Activated naive CD8-positive, alpha-beta T cell treated with anti-CD3 and anti-CD28 coated beads, Interleukin-2, amount 10 ng/mL, durations not matched to agents 7 days and 5 days (primary cell): ENCODE measurements around the gene TMEM176B. TPM values are rescaled to one million over a fixed set of nuclear protein-coding genes. Genes with fewer than 3 reads are reported as not detected.

Source experiments
- ATAC-seq: fragments of 150-1000 bp; cut with Tn5 transposase; one replicate; pipeline ENCODE4 v1.10.0; 2021; ENCODE audit warnings: low read depth, moderate library complexity
- POLR2A ChIA-PET: fragments of 350-600 bp; sonication (Branson Sonifier 250); formaldehyde crosslinking; loops from one replicate; lab custom pipeline; 2021; ENCODE audit warnings: antibody characterized with exemption; lab: Charles Lee
- DNase-seq: peaks from one replicate; pipeline ENCODE4 v3.0.0; 2021
- H3K27ac Mint-ChIP-seq: one replicate; pipeline ENCODE4 v1.8.0; 2022; ENCODE audit warnings: mild to moderate bottlenecking, mixed read lengths
- H3K27me3 Mint-ChIP-seq: one replicate; pipeline ENCODE4 v1.8.0; 2022; ENCODE audit warnings: mild to moderate bottlenecking, moderate library complexity, mixed read lengths
- H3K36me3 Mint-ChIP-seq: one replicate; pipeline ENCODE4 v1.8.0; 2021; ENCODE audit warnings: mild to moderate bottlenecking, mixed read lengths
- H3K4me1 Mint-ChIP-seq: one replicate; pipeline ENCODE4 v1.8.0; 2021; ENCODE audit warnings: mixed read lengths
- H3K4me3 Mint-ChIP-seq: one replicate; pipeline ENCODE4 v1.8.0; 2022; ENCODE audit warnings: mild to moderate bottlenecking, moderate library complexity, mixed read lengths
- H3K9me3 Mint-ChIP-seq: one replicate; pipeline ENCODE4 v1.8.0; 2021; ENCODE audit warnings: mixed read lengths
- total RNA-seq, 2 experiments: library from RNA; stranded (reverse); gene quantifications; one replicate each; pipeline ENCODE4 v1.2.3, GENCODE V29; 2021

TMEM176B gene
- total RNA-seq = under 1 TPM; 0.61 to 0.82 TPM

DNA sequence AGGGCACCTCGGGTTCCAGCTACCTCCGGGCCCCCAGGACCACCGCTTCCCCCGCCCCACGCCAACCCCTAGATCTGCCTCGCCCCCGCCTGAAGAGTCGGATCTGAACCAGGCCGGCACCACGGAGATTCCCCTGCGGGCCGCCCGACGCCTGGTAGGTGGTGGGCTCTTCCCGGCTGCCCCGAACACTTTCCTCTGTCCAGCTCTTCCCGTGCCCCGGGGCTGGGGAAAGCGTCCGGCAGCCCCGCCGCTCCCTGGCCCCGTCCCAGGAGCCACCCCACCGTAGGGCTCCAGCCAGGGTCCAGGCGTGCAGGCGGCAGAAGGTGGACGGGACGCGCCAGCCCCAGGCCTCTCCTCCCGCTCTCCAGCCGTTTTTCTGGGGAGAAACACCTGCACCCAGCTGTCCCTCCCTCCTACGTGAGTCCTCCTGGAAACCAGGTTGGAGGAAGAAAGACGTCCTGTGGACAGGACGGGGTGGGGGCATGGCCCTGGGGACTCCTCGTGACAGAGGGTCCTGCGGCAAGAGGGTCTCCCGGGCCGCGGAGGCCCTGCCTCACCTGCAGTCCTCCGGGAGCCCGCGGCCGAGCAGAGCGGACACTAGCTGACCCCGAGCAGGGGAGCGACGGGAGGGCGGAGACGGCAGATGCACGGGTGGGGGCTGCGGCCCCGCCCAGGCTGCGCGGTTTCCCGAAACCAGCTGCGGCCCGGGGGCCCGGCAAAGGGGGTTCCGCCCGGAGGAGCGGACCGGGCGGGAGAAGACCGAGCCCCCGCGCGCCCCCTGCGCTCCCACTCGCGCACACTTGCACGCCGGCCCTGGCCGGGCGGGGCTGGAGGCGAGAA lies at the start of gene TMEM176B:
Gene TMEM176B (minus strand): TSS at position 624 of the 840 bp plus-strand sequence. CDS start 3,795 bp downstream, outside the sequence.
- POLR2A ChIA-PET = interaction anchor here (0.5 kb wide), 1 partner anchor 30 kb away, joined by 3 read pairs; no protein-coding TSS in a partner anchor
- peaks cover 62% of the 10 kb centered on the region for H3K27me3 Mint-ChIP-seq
- no peaks in the 10 kb centered on the region for H3K9me3 Mint-ChIP-seq
- H3K36me3 Mint-ChIP-seq = no peaks in the 10 kb centered on the region
- peak within 1 kb of the TSS; percentile 31 for H3K4me3 Mint-ChIP-seq
- H3K4me1 Mint-ChIP-seq = peaks cover 3% of the 10 kb centered on the region
- no peak for DNase-seq
- ATAC-seq = no peak
- H3K27ac Mint-ChIP-seq = no peak within 1 kb of the TSS

DNA sequence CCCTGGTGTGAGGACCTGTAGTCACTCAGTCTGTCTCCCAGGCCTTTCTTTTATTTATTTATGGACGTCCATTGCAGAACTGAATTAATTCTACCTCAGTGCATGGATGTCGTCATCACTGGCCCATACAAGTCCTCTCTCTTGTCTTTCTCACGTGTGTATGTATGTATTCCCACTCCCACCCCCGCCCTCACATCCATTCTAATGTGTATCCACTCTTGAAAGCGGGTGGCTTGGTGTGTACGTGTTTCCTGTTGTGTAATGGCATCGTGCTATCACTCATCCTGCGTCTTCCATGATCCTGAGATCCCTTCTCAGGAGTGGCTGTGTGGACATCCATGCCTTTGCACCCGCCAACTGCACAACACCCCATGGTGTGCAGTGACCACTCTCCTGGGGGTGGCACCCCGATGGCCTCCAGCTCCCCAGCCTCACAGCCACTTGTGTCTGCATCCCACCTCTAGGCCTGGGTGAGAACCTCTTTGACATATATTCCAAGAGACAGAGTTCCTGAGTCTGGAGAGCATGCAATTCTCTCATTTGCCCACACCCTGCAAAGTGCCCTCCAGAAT lies 49.1 kb upstream of the TMEM176B start:
- no peaks in the 10 kb centered on the region for H3K36me3 Mint-ChIP-seq
- H3K9me3 Mint-ChIP-seq = no peaks in the 10 kb centered on the region
- no peak overlapping the region for H3K27ac Mint-ChIP-seq
- no peak overlapping the region for H3K4me3 Mint-ChIP-seq
- ATAC-seq (no peak), DNase-seq (no peak)
- peaks cover 5% of the 10 kb centered on the region for H3K4me1 Mint-ChIP-seq
- POLR2A ChIA-PET = no interaction called here
- peaks cover 20% of the 10 kb centered on the region for H3K27me3 Mint-ChIP-seq

DNA sequence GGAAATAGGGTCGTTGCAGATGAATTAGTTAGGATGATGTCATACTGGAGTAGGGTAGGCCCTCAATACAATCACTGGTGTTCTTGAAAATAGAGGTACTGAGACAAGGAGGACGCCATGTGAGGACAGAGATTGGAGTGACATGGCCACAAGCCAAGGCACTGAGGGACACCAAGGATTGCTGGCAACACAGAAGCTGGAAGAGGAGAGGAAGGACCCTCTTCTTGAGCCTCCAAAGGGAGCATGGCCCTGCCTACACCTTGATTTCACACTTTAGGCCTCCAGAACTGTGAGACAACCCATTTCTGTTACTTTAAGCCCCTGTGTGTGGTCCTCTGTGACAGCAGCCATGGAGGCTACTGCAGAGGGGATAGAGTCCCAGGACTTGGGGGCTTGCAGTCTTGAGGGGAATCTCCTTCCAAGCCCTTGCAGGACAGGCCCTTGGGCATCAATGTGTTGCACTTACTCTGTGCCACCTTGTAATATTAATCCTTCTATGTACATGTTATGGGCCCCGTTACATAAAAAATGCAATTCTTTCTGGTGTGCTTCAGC lies 48.5 kb upstream of the TMEM176B start:
- Mint-ChIP-seq H3K27ac (no peak overlapping the region), H3K27me3 (peaks cover 20% of the 10 kb centered on the region), H3K4me3 (no peak overlapping the region), H3K36me3 (no peaks in the 10 kb centered on the region), H3K9me3 (no peaks in the 10 kb centered on the region), H3K4me1 (peaks cover 5% of the 10 kb centered on the region)
- no peak for DNase-seq
- POLR2A ChIA-PET = no interaction called here
- no peak for ATAC-seq

DNA sequence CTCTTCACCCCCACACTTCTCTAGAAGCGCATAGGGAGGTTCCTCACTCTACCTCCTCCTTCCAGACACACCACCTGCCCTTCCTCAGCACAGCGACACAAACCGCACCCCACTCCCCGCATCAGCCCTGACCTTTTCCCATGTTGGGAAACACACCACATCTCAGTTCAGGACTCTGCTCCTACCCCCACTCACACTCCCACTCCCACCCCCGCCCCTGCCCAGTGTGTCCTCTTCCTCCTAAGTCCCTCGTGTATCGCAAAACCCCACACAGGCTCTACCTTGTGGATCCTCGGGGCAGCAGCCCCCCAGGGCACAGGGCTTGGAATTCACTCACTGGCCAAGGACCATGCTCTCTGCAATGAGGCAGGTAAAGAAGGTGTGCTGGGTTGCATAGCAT lies 47.9 kb upstream of the TMEM176B start:
- no peak for ATAC-seq
- no peaks in the 10 kb centered on the region for H3K36me3 Mint-ChIP-seq
- peaks cover 20% of the 10 kb centered on the region for H3K27me3 Mint-ChIP-seq
- H3K27ac Mint-ChIP-seq = no peak overlapping the region
- no peak overlapping the region for H3K4me3 Mint-ChIP-seq
- POLR2A ChIA-PET = no interaction called here
- peaks cover 5% of the 10 kb centered on the region for H3K4me1 Mint-ChIP-seq
- H3K9me3 Mint-ChIP-seq = no peaks in the 10 kb centered on the region
- DNase-seq = no peak

DNA sequence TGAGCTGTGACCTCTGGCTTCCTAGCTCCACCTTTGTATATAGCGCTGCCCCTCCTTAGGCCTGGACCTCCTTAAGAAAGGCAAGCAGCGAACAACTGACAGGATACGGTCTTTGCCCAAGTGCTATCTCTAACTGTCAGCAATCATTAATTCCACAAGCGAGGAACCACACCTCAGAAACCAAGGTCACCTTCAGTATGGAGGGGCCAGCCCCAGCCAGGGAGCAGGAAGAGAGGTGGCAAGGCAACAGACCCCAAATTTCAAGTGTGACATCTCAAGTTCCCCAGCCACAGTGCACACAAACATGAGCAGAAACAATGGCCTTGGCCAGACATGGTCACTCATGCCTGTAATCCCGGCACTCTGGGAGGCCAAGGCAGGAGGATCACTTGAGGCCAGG lies 47.4 kb upstream of the TMEM176B start:
- Mint-ChIP-seq H3K9me3 (no peaks in the 10 kb centered on the region), H3K27me3 (peaks cover 20% of the 10 kb centered on the region), H3K36me3 (no peaks in the 10 kb centered on the region), H3K4me1 (peaks cover 5% of the 10 kb centered on the region), H3K4me3 (no peak overlapping the region), H3K27ac (no peak overlapping the region)
- POLR2A ChIA-PET = no interaction called here
- DNase-seq = no peak
- no peak for ATAC-seq

DNA sequence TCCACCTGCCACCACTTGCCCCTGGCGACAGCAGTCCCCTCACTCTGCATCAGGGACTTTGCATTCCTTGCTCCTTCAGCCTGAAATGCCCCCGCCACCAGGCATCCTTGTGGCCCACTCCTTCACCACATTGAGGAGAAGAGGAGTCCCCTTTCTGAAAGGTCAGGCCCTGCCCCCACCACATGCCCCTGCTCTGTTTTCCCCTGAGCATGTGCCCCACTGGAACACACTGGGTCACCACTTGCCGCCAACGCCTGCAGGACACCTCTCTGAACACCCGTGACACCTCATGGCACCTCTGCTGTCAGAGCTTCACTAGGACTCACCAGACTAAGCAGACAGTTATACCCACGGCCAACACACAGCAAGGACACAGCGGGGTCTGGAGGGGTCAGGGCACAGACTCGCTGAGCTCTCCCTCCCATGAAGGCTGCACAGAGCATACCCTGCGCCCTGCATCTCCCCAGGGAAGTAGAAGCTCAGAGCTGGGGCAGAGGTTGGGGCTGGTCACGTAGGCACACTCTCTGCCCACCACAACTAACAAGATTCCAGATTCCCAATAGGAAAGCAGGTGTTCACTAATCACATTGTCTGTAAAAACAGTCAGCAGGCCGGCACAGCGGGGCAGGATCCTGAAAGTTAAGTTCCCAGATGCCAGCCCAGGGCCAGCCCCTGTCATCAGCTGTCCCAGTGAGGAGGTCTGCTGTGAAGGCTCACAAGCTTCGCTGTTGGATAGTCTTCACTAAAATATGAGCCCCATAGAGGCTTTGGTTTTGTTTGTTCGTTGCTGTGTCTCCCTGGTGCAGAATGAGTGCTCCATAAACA lies 46.3 kb upstream of the TMEM176B start:
- peaks cover 20% of the 10 kb centered on the region for H3K27me3 Mint-ChIP-seq
- POLR2A ChIA-PET = no interaction called here
- H3K36me3 Mint-ChIP-seq = no peaks in the 10 kb centered on the region
- no peaks in the 10 kb centered on the region for H3K4me1 Mint-ChIP-seq
- H3K4me3 Mint-ChIP-seq = no peak overlapping the region
- ATAC-seq (no peak), DNase-seq (no peak)
- H3K27ac Mint-ChIP-seq = no peak overlapping the region
- H3K9me3 Mint-ChIP-seq = no peaks in the 10 kb centered on the region

DNA sequence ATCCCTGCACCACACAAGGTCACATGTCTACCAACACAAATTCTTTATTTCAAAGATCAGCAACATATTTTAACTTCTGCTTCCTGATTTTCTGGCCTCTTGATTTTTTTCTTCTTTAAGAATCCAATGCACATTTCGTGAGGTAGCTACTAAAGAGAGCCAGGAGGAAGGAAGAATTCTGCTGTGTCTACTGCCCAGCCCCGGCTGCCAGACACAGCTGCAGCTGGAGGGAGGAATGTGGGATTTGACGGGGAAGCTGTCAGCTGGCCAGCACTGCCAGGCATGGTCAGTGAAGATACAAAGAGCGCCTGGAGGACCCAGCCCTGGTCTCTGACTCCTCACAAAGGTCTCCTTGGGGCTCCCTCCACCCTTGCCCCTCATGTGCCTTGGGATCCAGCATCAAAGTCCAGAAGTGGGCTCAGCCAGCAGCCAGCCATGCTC lies 45.3 kb upstream of the TMEM176B start:
- Mint-ChIP-seq H3K4me3 (no peak overlapping the region), H3K36me3 (no peaks in the 10 kb centered on the region), H3K4me1 (no peaks in the 10 kb centered on the region), H3K27me3 (peaks cover 13% of the 10 kb centered on the region), H3K27ac (no peak overlapping the region), H3K9me3 (no peaks in the 10 kb centered on the region)
- POLR2A ChIA-PET = no interaction called here
- DNase-seq = no peak
- ATAC-seq = no peak

DNA sequence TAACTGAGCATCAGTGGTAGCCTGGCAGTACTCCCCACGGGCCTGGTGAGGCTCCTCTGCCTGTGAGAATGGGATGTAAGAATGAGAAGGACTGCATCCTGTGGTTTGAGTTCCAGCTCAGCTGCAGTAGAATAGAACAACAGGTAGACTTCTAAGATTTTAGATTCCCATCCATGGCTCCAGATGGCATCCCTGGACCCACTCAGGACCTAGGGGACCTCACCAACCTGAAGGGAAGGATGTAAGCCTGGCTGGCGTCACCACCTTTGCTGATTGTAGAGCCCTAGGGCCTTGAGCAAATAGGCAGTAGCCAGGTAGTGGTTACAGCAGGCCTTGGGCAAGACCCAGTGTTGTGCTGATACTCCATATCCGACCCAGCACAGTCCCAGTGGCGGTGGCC lies 42.6 kb upstream of the TMEM176B start:
- DNase-seq = no peak
- no peak overlapping the region for H3K27ac Mint-ChIP-seq
- peaks cover 11% of the 10 kb centered on the region for H3K27me3 Mint-ChIP-seq
- no peak for ATAC-seq
- H3K9me3 Mint-ChIP-seq = no peaks in the 10 kb centered on the region
- H3K36me3 Mint-ChIP-seq = no peaks in the 10 kb centered on the region
- no peaks in the 10 kb centered on the region for H3K4me1 Mint-ChIP-seq
- POLR2A ChIA-PET = no interaction called here
- no peak overlapping the region for H3K4me3 Mint-ChIP-seq

DNA sequence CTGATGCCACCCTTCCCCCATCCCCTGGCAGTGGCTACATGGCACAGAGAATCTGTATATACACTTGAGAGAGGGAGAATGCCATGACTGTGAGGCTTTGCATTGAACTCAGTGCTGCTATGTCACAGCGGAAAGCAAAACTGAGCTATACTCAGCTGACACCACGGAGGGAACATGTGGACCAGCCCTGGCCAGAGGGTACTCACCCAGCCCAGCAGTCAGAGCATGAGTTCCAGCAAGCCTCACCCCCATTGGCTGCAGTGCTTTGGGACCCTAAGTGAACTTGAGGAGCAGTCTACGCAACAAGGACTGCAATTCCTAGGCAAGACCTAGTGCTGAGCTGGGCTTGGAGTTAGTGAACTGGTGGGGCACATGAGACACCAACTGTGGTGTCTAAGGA lies 41.9 kb upstream of the TMEM176B start:
- ATAC-seq (no peak), DNase-seq (no peak)
- POLR2A ChIA-PET = no interaction called here
- H3K27ac Mint-ChIP-seq = no peak overlapping the region
- H3K9me3 Mint-ChIP-seq = no peaks in the 10 kb centered on the region
- H3K27me3 Mint-ChIP-seq = peaks cover 7% of the 10 kb centered on the region
- no peaks in the 10 kb centered on the region for H3K4me1 Mint-ChIP-seq
- H3K36me3 Mint-ChIP-seq = no peaks in the 10 kb centered on the region
- H3K4me3 Mint-ChIP-seq = no peak overlapping the region

DNA sequence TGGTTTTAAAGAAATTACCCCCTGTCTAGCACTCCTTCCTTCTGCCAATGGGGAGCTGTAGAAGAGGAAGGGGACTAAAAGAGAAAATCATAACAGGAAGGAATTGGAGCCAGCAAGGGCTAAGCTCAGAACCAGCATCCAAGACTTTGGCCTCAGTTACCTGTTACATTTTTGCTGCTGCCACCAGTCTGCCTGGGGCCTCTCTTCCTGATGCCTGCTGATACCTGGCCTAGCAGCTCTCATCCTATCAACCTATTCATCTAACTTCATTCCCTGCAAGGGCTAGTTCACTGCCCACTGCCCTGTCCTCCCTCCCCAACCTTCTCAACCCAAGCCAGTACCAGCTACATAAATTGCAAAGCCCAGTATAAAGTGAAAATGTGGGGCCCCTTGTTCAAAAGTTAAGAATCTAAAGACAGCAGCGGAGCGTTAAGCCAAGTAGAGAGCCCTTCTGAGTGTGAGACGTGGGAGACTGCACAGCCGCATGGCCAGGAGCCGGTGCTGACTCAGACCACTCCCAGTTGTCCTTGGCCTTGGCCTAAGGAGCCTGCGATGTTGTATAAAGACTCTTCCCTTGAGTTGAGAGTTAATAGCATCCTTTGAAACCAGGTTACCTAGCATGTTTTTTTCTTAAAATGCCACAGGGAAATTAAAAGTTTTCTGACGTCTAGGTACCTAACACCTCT lies 38.9 kb upstream of the TMEM176B start:
- Mint-ChIP-seq H3K4me3 (no peak overlapping the region), H3K9me3 (no peaks in the 10 kb centered on the region), H3K27me3 (peaks cover 6% of the 10 kb centered on the region), H3K36me3 (no peaks in the 10 kb centered on the region), H3K27ac (no peak overlapping the region), H3K4me1 (no peaks in the 10 kb centered on the region)
- DNase-seq = no peak
- no peak for ATAC-seq
- POLR2A ChIA-PET = no interaction called here

DNA sequence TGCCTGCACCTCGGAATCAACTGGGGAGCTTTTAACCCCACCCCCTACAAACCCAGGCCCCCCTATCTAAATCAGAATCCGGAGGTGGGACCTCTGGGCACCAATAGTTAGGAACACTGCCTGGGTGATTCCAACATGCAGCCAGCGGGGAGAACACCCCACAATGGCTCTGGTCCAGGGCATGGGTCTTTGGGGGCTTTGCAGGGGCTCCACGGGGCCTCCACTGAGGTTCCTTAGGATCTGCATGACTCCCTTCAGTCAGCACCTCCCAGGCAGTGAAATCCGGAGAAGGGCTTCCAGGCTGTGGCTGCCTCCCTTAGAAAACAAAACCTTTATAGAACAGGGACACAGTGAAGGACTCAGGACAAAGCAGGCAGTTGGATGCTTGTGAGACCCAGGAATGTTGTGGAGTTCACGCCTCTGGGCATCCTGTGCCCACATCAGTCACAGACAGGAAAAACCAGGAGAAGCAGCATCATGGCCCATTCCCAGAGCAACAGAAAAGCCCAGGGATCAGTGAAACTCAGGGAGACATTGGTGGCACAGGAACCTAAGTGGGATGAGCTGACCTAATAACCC lies 35.6 kb upstream of the TMEM176B start:
- H3K4me3 Mint-ChIP-seq = no peak overlapping the region
- no peaks in the 10 kb centered on the region for H3K9me3 Mint-ChIP-seq
- no peak overlapping the region for H3K27ac Mint-ChIP-seq
- H3K4me1 Mint-ChIP-seq = no peaks in the 10 kb centered on the region
- H3K27me3 Mint-ChIP-seq = peaks cover 22% of the 10 kb centered on the region
- POLR2A ChIA-PET = no interaction called here
- H3K36me3 Mint-ChIP-seq = no peaks in the 10 kb centered on the region
- ATAC-seq (no peak), DNase-seq (no peak)

DNA sequence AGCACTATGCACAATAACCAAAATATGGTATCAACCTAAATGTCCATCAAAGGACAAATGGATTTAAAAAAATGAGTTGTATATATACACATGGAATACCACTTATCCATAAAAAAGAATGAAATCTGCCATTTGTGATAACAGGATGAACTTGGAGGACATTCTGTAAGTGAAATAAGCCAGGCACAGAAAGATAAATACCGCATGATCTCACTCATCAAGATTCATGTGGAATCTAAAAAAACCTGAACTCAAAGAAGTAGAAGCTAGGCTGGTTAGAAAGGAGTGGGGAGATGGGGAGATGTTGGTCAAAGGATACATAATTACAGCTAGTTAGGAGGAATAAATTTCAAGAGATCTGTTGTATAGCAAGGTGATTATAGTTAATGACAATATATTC lies 34.9 kb upstream of the TMEM176B start:
- no peaks in the 10 kb centered on the region for H3K9me3 Mint-ChIP-seq
- POLR2A ChIA-PET = no interaction called here
- no peaks in the 10 kb centered on the region for H3K4me1 Mint-ChIP-seq
- ATAC-seq = no peak
- H3K36me3 Mint-ChIP-seq = no peaks in the 10 kb centered on the region
- H3K27me3 Mint-ChIP-seq = peaks cover 27% of the 10 kb centered on the region
- DNase-seq = no peak
- no peak overlapping the region for H3K27ac Mint-ChIP-seq
- H3K4me3 Mint-ChIP-seq = no peak overlapping the region
